NCI-H2029 (cell line): ENCODE results near the gene RDH14.

Source experiments
- DNase-seq: peaks from one replicate; lab custom pipeline; 2025; lab: John Stamatoyannopoulos, UW

The RDH14 gene

GRCh38 chr2:18560031-18560796, at the start of gene RDH14:
TSS of gene RDH14 (minus strand) at chr2:18560653. CDS start at chr2:18560572, 81 bp downstream.
- peak; percentile 81 for DNase-seq

- no peak for DNase-seq
Measured at GRCh38 chr2:18610090-18610489, 49.6 kb upstream of the RDH14 start.

GRCh38 chr2:18605115-18605514, 44.7 kb upstream of the RDH14 start:
- no peak for DNase-seq

- DNase-seq = no peak
Measured at GRCh38 chr2:18604531-18604885, 44.1 kb upstream of the RDH14 start.

- DNase-seq = no peak
Measured at GRCh38 chr2:18603854-18604530, 43.5 kb upstream of the RDH14 start.

- no peak for DNase-seq
Measured at GRCh38 chr2:18602298-18602697, 41.8 kb upstream of the RDH14 start.

- DNase-seq = no peak
Measured at GRCh38 chr2:18600255-18600613, 39.8 kb upstream of the RDH14 start.

GRCh38 chr2:18599509-18600254, 39.2 kb upstream of the RDH14 start:
- DNase-seq = no peak

- DNase-seq = peak; percentile 12
Measured at GRCh38 chr2:18598848-18599484, 38.5 kb upstream of the RDH14 start.

- peak; percentile 60 for DNase-seq
Measured at GRCh38 chr2:18597618-18598017, 37.2 kb upstream of the RDH14 start.

- no peak for DNase-seq
Measured at GRCh38 chr2:18596993-18597392, 36.5 kb upstream of the RDH14 start.

GRCh38 chr2:18593496-18593895, 33.0 kb upstream of the RDH14 start:
- no peak for DNase-seq

- no peak for DNase-seq
Measured at GRCh38 chr2:18592372-18592771, 31.9 kb upstream of the RDH14 start.

- DNase-seq = no peak
Measured at GRCh38 chr2:18589354-18589753, 28.9 kb upstream of the RDH14 start, which contains the start of gene NT5C1B. TSS of gene NT5C1B (minus strand) at chr2:18589569. CDS start at chr2:18589468, 101 bp downstream.

- no peak for DNase-seq
Measured at GRCh38 chr2:18588802-18589201, 28.3 kb upstream of the RDH14 start.

GRCh38 chr2:18588049-18588448, 27.6 kb upstream of the RDH14 start:
- DNase-seq = no peak

- DNase-seq = no peak
Measured at GRCh38 chr2:18585526-18585925, 25.1 kb upstream of the RDH14 start.

- no peak for DNase-seq
Measured at GRCh38 chr2:18584608-18584954, 24.1 kb upstream of the RDH14 start.

GRCh38 chr2:18583905-18584607, 23.6 kb upstream of the RDH14 start:
- DNase-seq = no peak

GRCh38 chr2:18580606-18581005, 20.2 kb upstream of the RDH14 start:
- no peak for DNase-seq

- no peak for DNase-seq
Measured at GRCh38 chr2:18578033-18578432, 17.6 kb upstream of the RDH14 start.
